Activated naive CD8-positive, alpha-beta T cell treated with anti-CD3 and anti-CD28 coated beads for 36 hours (primary cell): ENCODE results near the gene TSEN54. TPM values are rescaled to one million over a fixed set of nuclear protein-coding genes. Genes with fewer than 3 reads are reported as not detected.
A peak's percentile ranks its signal among the peaks of the same experiment; 100 is the strongest.
"Not testable (repeated sequence)": the region's sequence is repeated elsewhere in the genome, so short reads cannot be mapped to it uniquely, and the experiment has no call there.

ENCODE experiments used
- DNase-seq: peaks from one replicate; pipeline ENCODE4 v3.0.0; 2021
- H3K27ac Mint-ChIP-seq: one replicate; pipeline ENCODE4 v1.8.0; 2022; ENCODE audit warnings: mild to moderate bottlenecking, moderate library complexity, mixed read lengths
- H3K27me3 Mint-ChIP-seq: one replicate; pipeline ENCODE4 v1.8.0; 2022; ENCODE audit warnings: mild to moderate bottlenecking, mixed read lengths
- H3K36me3 Mint-ChIP-seq: one replicate; pipeline ENCODE4 v1.8.0; 2021; ENCODE audit warnings: mild to moderate bottlenecking, mixed read lengths
- H3K4me1 Mint-ChIP-seq: one replicate; pipeline ENCODE4 v1.8.0; 2021; ENCODE audit warnings: mixed read lengths
- H3K4me3 Mint-ChIP-seq: one replicate; pipeline ENCODE4 v1.8.0; 2022; ENCODE audit warnings: mild to moderate bottlenecking, moderate library complexity, mixed read lengths
- H3K9me3 Mint-ChIP-seq: one replicate; pipeline ENCODE4 v1.8.0; 2022; ENCODE audit warnings: mixed read lengths
- total RNA-seq, 2 experiments: library from RNA; stranded (reverse); gene quantifications; one replicate each; pipeline ENCODE4 v1.2.3, GENCODE V29; 2021

The TSEN54 gene
- 10 to 100 TPM; 44.6 to 45.5 TPM for total RNA-seq

DNA sequence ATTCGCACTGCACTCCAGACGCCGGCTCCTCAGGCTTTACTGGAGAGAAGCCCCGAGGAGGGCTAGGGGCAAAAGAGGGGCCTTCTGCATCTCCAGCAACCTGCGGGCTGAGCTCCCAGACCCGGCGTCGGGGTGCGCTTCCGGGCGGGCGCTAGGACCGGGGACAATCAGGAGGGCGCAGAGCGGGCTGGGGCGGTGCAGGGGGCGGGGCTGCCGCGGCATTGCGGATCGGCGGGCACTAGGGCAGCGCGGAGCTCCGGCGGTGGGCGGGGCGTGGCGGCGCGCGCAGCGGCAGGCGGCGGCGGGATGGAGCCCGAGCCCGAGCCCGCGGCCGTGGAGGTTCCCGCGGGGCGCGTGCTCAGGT lies at the start of gene TSEN54:
Gene TSEN54 (plus strand): TSS at position 274 of the 364 bp plus-strand sequence. CDS start 33 bp downstream, at position 307.
- Mint-ChIP-seq H3K4me1 (peaks cover 23% of the 10 kb centered on the region), H3K27me3 (peaks cover 3% of the 10 kb centered on the region), H3K9me3 (no peaks in the 10 kb centered on the region), H3K27ac (peak within 1 kb of the TSS; percentile 64), H3K36me3 (peaks cover 17% of the 10 kb centered on the region), H3K4me3 (peak within 1 kb of the TSS; percentile 90)
- DNase-seq: peak; percentile 98

GRCh38 chr17:75468291-75468754 lies 48.0 kb upstream of the TSEN54 start:
- Mint-ChIP-seq H3K4me3 (no peak overlapping the region), H3K4me1 (no peaks in the 10 kb centered on the region), H3K27me3 (no peaks in the 10 kb centered on the region), H3K9me3 (no peaks in the 10 kb centered on the region), H3K36me3 (peaks cover 8% of the 10 kb centered on the region), H3K27ac (no peak overlapping the region)
- no peak for DNase-seq

DNA sequence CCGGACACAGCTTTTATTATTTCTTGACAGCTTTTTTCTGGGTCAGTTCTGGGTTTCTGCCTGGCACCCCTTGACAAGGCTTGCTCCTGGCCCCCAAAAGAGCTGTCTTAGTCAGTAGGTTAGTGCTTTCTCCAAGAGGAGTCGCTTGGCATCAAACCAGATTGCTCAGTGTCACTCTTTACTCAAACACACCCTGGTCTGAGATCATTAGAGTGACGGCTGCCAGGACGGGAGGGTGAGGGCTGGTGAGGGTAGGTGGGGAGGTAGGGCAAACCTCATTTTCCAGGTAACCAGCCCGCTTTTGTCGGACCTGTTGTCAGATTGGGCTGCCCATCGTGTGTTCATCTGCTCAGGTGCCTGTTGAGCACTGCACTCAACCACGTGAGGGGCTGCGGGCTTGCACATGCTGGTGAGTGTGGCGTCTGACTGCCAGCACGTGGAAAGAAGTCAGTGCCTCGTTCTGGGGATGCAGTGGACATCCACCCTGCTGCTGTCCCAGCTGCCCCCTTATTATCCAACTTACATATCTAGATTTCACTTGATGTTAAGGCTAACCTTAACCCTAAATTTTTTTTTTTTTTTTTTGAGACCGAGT lies 47.5 kb upstream of the TSEN54 start:
- DNase-seq: no peak
- H3K4me1 Mint-ChIP-seq: no peaks in the 10 kb centered on the region
- no peak overlapping the region for H3K4me3 Mint-ChIP-seq
- peaks cover 7% of the 10 kb centered on the region for H3K36me3 Mint-ChIP-seq
- H3K27ac Mint-ChIP-seq: no peak overlapping the region
- no peaks in the 10 kb centered on the region for H3K9me3 Mint-ChIP-seq
- H3K27me3 Mint-ChIP-seq: no peaks in the 10 kb centered on the region

DNA sequence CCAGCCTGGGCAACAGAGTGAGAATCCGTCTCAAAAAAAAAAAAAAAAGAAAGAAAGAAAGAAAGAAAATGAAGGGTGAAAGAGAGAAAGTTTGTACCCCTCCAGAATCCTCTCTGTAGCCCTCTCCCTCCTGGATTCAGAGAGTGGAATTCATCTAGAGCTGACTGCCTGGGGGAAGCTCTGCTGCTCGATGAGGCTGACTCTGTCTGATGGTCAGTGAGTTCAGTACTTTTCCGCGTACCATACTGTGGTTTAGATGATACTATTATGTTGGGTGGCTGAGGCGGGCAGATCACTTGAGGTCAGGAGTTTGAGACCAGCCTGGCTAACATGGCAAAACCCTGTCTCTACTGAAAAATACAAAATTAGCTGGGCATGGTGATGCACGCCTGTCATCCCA lies 45.1 kb upstream of the TSEN54 start:
- Mint-ChIP-seq H3K9me3 (no peaks in the 10 kb centered on the region), H3K36me3 (peaks cover 4% of the 10 kb centered on the region), H3K4me3 (no peak overlapping the region), H3K4me1 (no peaks in the 10 kb centered on the region), H3K27ac (no peak overlapping the region), H3K27me3 (no peaks in the 10 kb centered on the region)
- no peak for DNase-seq

DNA sequence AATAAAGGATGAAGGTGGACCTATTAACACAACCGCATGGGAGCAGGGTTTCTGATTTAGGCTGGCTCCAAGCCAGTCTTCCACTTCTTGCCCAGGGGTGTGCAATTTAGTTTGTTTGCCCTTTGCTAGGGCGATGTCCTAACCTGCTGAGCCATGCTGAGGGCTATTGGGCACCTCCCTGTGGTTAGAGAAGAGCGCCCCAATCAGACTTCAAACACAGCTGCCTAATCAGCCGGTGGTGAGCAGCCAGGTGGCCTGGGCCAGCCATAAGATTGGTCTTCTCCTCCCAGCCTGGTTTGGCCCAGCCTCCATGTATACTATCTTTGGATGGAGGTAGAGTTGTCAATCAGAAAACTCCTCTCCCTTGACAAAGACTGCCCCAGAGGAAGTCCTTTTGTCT lies 44.2 kb upstream of the TSEN54 start:
- no peaks in the 10 kb centered on the region for H3K4me1 Mint-ChIP-seq
- no peak overlapping the region for H3K4me3 Mint-ChIP-seq
- H3K27ac Mint-ChIP-seq: no peak overlapping the region
- peaks cover 4% of the 10 kb centered on the region for H3K36me3 Mint-ChIP-seq
- H3K9me3 Mint-ChIP-seq: no peaks in the 10 kb centered on the region
- no peak for DNase-seq
- no peaks in the 10 kb centered on the region for H3K27me3 Mint-ChIP-seq

GRCh38 chr17:75473246-75473645 lies 43.1 kb upstream of the TSEN54 start:
- Mint-ChIP-seq H3K36me3 (peaks cover 4% of the 10 kb centered on the region), H3K27ac (no peak overlapping the region), H3K4me3 (no peak overlapping the region), H3K27me3 (no peaks in the 10 kb centered on the region), H3K4me1 (no peaks in the 10 kb centered on the region), H3K9me3 (no peaks in the 10 kb centered on the region)
- no peak for DNase-seq

GRCh38 chr17:75474736-75475135 lies 41.6 kb upstream of the TSEN54 start:
- Mint-ChIP-seq H3K9me3 (no peaks in the 10 kb centered on the region), H3K4me1 (no peaks in the 10 kb centered on the region), H3K36me3 (peaks cover 4% of the 10 kb centered on the region), H3K27me3 (no peaks in the 10 kb centered on the region), H3K27ac (no peak overlapping the region), H3K4me3 (no peak overlapping the region)
- no peak for DNase-seq

GRCh38 chr17:75475144-75475835 lies 41.0 kb upstream of the TSEN54 start:
- Mint-ChIP-seq H3K27ac (no peak overlapping the region), H3K4me1 (no peaks in the 10 kb centered on the region), H3K36me3 (peaks cover 4% of the 10 kb centered on the region), H3K4me3 (no peak overlapping the region), H3K27me3 (no peaks in the 10 kb centered on the region), H3K9me3 (no peaks in the 10 kb centered on the region)
- no peak for DNase-seq

DNA sequence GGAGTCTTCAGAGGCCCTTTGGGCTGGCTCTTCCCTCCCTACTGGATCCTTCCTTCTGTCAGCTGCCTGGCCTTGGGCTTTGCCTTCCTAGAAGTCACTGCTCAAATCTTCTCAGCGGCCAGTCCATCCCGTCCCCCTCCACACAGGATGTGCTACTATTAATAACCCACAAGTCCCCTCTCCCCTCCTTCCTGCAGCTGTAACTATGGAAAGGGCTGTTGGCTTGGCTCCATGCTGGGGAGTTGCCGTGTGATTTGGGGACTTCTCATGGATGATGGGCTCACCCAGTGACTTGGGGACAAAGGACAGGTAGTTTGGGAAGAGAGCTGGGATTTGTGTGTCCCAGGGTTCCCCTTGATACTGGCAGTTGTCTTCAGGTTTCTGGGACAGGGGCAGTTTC lies 40.5 kb upstream of the TSEN54 start:
- Mint-ChIP-seq H3K27ac (no peak overlapping the region), H3K27me3 (no peaks in the 10 kb centered on the region), H3K36me3 (peaks cover 4% of the 10 kb centered on the region), H3K4me3 (no peak overlapping the region), H3K4me1 (no peaks in the 10 kb centered on the region), H3K9me3 (no peaks in the 10 kb centered on the region)
- DNase-seq: no peak

DNA sequence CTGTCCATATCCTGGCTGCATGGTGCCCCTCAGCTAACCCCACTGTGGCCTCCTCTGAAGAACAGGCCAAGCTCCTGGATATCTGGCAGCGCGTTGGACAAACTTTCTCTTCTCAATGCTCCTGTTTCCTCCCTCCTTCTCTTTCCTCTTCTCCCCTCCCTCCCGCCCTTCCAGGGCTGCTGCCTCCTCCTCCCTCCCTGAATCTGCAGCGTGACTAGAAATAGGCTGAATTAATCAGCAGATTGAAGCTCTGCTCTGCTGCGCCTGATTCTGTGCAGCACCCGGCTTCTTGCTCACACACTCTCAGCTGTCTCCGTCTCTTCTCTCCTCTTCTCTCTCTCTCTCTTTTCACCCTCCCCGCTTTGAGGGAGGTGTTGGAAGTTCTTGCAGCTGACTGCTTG lies 40.1 kb upstream of the TSEN54 start:
- no peak for DNase-seq
- no peaks in the 10 kb centered on the region for H3K4me1 Mint-ChIP-seq
- no peak overlapping the region for H3K27ac Mint-ChIP-seq
- no peaks in the 10 kb centered on the region for H3K9me3 Mint-ChIP-seq
- H3K4me3 Mint-ChIP-seq: no peak overlapping the region
- no peaks in the 10 kb centered on the region for H3K27me3 Mint-ChIP-seq
- H3K36me3 Mint-ChIP-seq: peaks cover 4% of the 10 kb centered on the region

GRCh38 chr17:75476752-75477489 lies 39.4 kb upstream of the TSEN54 start:
- Mint-ChIP-seq H3K27ac (no peak overlapping the region), H3K4me3 (no peak overlapping the region), H3K27me3 (no peaks in the 10 kb centered on the region), H3K9me3 (no peaks in the 10 kb centered on the region), H3K36me3 (peaks cover 4% of the 10 kb centered on the region), H3K4me1 (no peaks in the 10 kb centered on the region)
- no peak for DNase-seq

DNA sequence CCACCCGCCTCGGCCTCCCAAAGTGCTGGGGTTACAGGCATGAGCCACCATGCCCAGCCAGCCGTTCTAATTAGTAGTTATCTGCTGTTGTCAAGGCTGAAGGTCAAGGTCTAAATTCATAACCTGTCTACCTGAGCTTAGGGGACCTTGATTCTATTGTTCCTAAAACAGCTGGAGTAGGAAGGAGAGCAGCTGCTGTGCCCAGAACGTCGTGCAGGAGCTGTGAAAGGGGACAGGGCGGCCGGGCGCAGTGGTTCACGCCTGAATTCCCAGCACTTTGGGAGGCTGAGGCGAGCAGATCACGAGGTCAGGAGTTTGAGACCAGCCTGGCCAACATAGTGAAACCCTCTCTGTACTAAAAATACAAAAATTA lies 38.9 kb upstream of the TSEN54 start:
- not testable (repeated sequence) for H3K27ac Mint-ChIP-seq, DNase-seq, H3K4me3 Mint-ChIP-seq, H3K9me3 Mint-ChIP-seq, H3K27me3 Mint-ChIP-seq, H3K4me1 Mint-ChIP-seq, H3K36me3 Mint-ChIP-seq

DNA sequence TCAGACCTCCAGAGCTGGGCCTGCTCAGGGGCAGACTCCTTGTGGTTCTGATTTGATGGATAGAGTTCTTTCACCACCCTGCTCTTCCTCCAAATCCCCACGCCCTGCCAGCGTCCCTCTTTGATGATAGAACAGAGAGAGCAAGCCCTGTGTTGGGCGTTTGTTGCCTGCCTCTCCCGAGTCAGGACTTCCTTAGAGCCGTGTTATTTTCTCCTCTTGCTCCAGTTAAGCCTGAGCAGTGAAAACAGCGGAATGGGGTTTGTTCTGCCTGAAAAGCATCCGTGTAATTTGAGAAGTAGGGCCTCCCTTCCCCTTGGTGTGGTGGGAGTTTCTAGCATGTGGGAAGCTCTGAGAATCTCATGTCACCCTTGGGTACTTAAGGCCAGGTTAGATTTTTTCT lies 37.8 kb upstream of the TSEN54 start:
- H3K36me3 Mint-ChIP-seq: no peaks in the 10 kb centered on the region
- no peaks in the 10 kb centered on the region for H3K4me1 Mint-ChIP-seq
- H3K27ac Mint-ChIP-seq: no peak overlapping the region

DNA sequence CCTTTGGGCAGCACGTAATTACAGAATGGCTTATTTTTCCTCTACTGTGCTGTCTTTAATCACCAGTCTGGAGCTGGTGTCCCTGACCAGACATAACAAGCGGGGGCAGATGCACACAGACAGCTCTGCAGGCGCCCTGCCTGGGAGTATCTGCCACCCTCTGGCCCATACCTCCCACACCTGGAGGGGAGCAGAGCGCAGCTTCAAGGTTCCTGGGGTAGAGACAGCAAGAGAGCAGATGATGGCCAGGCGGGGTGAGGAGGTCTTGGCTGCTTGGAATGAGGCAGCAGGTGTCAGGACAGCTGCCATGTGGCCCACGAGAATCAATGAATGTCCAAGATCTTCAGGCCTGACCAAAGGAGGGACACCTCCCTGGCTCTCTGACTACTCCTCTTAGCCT lies 36.0 kb upstream of the TSEN54 start:
- no peaks in the 10 kb centered on the region for H3K36me3 Mint-ChIP-seq
- DNase-seq: no peak
- no peaks in the 10 kb centered on the region for H3K4me1 Mint-ChIP-seq
- no peak overlapping the region for H3K27ac Mint-ChIP-seq
- H3K27me3 Mint-ChIP-seq: no peaks in the 10 kb centered on the region
- H3K4me3 Mint-ChIP-seq: no peak overlapping the region
- no peaks in the 10 kb centered on the region for H3K9me3 Mint-ChIP-seq

More for the DNA sequence above, 37.8 kb upstream of the TSEN54 start:
- no peaks in the 10 kb centered on the region for H3K27me3 Mint-ChIP-seq
- DNase-seq: no peak
- H3K9me3 Mint-ChIP-seq: no peaks in the 10 kb centered on the region
- H3K4me3 Mint-ChIP-seq: no peak overlapping the region

- H3K36me3 Mint-ChIP-seq: peaks cover 1% of the 10 kb centered on the region
- no peak for DNase-seq
- no peak overlapping the region for H3K27ac Mint-ChIP-seq
- no peaks in the 10 kb centered on the region for H3K9me3 Mint-ChIP-seq
- no peak overlapping the region for H3K4me3 Mint-ChIP-seq
- H3K27me3 Mint-ChIP-seq: no peaks in the 10 kb centered on the region
- peaks cover 1% of the 10 kb centered on the region for H3K4me1 Mint-ChIP-seq
Observed at GRCh38 chr17:75481194-75482068, 34.9 kb upstream of the TSEN54 start.
